C4-2B (cell line): ENCODE results near the gene CPOX.

Experiments
- H3K27ac ChIP-seq: fragments of 450-650 bp; 2 replicates; pipeline ENCODE4 v1.5.1; 2017
- CTCF ChIP-seq: fragments of 450-650 bp; conservative IDR thresholded peaks from 2 replicates; pipeline ENCODE4 v1.5.1; 2017; ENCODE audit warnings: mild to moderate bottlenecking
- ZFX ChIP-seq: fragments of 450-650 bp; IDR thresholded peaks from 2 replicates; pipeline ENCODE4 v1.6.1; 2017

Gene CPOX

GRCh38 chr3:98580401-98581386 lies 12.7 kb downstream of the CPOX start:
- TF ChIP-seq ZFX (no peak), CTCF (no peak)
- H3K27ac ChIP-seq, result no peak overlapping the region

- TF ChIP-seq CTCF (no peak), ZFX (no peak)
- no peak overlapping the region for H3K27ac ChIP-seq
These were observed 16.1 kb downstream of the CPOX start for GRCh38 chr3:98577178-98577895.

- TF ChIP-seq CTCF (no peak), ZFX (no peak)
- no peak overlapping the region for H3K27ac ChIP-seq
These were observed 19.3 kb downstream of the CPOX start for GRCh38 chr3:98574132-98574531.

GRCh38 chr3:98573181-98573728 lies 20.2 kb downstream of the CPOX start:
- H3K27ac ChIP-seq, result no peak overlapping the region
- TF ChIP-seq CTCF (peak; percentile 55), ZFX (no peak)

GRCh38 chr3:98568402-98568801 lies 25.0 kb downstream of the CPOX start:
- no peak overlapping the region for H3K27ac ChIP-seq
- TF ChIP-seq CTCF, result no peak
- TF ChIP-seq ZFX, result no peak

- H3K27ac ChIP-seq, result no peak overlapping the region
These were observed 25.6 kb downstream of the CPOX start for GRCh38 chr3:98567666-98568270.

More at GRCh38 chr3:98567666-98568270, 25.6 kb downstream of the CPOX start:
- TF ChIP-seq CTCF (no peak), ZFX (no peak)
